ENCODE measurements around the gene RASA3.

Gene RASA3

DNA sequence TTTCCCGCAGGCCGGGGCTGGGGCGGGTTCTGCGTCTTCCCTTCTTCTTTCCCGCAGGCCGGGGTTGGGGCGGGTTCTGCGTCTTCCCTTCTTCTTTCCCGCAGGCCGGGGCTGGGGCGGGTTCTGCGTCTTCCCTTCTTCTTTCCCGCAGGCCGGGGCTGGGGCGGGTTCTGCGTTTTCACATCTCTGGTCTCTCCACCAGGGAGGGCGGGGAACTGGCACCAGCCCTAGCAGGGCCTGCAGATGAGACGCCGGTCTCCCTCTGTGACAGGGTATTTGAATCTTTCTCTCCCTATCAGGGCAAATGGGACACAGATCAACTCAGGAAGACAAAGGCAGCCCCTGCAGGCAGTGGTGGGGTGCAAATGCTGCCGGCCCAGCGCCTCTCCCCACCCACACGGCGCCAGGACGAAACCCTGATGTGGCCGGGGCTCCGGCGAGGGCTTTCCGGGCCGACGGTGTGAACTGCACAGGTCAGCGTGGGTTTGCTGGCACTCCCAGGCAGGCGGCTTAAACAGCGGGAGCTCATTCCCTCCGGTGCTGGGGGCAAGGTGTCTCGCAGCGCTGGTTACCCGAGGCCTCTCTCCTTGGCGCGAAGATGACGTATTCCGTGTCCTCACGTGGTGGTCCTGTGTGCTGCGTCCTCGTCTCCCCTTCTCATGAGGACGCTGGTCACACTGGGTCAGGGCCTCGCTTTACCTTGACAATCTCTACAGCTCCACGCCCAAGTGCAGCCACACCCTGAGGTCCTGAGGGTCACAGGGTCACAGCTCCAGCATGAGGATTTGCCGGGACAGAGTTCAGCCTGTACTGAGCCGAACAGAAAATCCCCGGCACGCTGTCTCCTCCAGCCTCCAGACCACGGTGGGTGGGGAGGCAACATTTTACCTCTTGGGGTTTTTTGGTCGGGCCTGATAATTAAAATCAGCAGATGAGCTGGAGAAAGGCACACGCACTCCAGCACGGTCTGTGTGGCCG lies 157.8 kb downstream of the RASA3 start:
- Histone ChIP-seq H3K4me3 (ENCODE audit: insufficient read depth, low read depth, low read length) (no peak overlapping the region), H3K27ac (ENCODE audit: insufficient read depth, low read depth, low read length, poor library complexity, severe bottlenecking) (no peak overlapping the region), H3K27me3 (ENCODE audit: control insufficient read depth, insufficient read depth, low read length, poor library complexity, severe bottlenecking) (no peaks in the 10 kb centered on the region), H3K9me3 (ENCODE audit: control insufficient read depth, low read length) (no peaks in the 10 kb centered on the region), H3K36me3 (ENCODE audit: control insufficient read depth, insufficient read depth, low read length) (peaks cover 4% of the 10 kb centered on the region), H3K4me1 (ENCODE audit: control insufficient read depth, insufficient read depth, low read length) (peaks cover 3% of the 10 kb centered on the region)
- 93 to 94% methylated on average over 48 to 49 of the region's 56 CpGs for WGBS, 2 experiments

- no peak within 1 kb of the TSS for H3K27ac ChIP-seq (ENCODE audit: insufficient read depth, low read depth, low read length, poor library complexity, severe bottlenecking)
- H3K4me1 ChIP-seq (ENCODE audit: control insufficient read depth, insufficient read depth, low read length) = peaks cover 3% of the 10 kb centered on the region
- H3K4me3 ChIP-seq (ENCODE audit: insufficient read depth, low read depth, low read length) = no peak within 1 kb of the TSS
- no peaks in the 10 kb centered on the region for H3K27me3 ChIP-seq (ENCODE audit: control insufficient read depth, insufficient read depth, low read length, poor library complexity, severe bottlenecking)
- H3K9me3 ChIP-seq (ENCODE audit: control insufficient read depth, low read length) = no peaks in the 10 kb centered on the region
- H3K36me3 ChIP-seq (ENCODE audit: control insufficient read depth, insufficient read depth, low read length) = peaks cover 4% of the 10 kb centered on the region
- 94% methylated on average over 44 of the region's 44 CpGs for WGBS, 2 experiments
Measured at GRCh38 chr13:113973218-113974164, 158.9 kb downstream of the RASA3 start, which contains the start of gene C13orf46. Gene C13orf46 (minus strand): TSS chr13:113974076. CDS start chr13:113973997, 79 bp downstream.

- 94% methylated on average over 36 of the region's 36 CpGs for WGBS, 2 experiments
- peaks cover 4% of the 10 kb centered on the region for H3K36me3 ChIP-seq (ENCODE audit: control insufficient read depth, insufficient read depth, low read length)
Measured at GRCh38 chr13:113972451-113973217, 159.8 kb downstream of the RASA3 start.

DNA sequence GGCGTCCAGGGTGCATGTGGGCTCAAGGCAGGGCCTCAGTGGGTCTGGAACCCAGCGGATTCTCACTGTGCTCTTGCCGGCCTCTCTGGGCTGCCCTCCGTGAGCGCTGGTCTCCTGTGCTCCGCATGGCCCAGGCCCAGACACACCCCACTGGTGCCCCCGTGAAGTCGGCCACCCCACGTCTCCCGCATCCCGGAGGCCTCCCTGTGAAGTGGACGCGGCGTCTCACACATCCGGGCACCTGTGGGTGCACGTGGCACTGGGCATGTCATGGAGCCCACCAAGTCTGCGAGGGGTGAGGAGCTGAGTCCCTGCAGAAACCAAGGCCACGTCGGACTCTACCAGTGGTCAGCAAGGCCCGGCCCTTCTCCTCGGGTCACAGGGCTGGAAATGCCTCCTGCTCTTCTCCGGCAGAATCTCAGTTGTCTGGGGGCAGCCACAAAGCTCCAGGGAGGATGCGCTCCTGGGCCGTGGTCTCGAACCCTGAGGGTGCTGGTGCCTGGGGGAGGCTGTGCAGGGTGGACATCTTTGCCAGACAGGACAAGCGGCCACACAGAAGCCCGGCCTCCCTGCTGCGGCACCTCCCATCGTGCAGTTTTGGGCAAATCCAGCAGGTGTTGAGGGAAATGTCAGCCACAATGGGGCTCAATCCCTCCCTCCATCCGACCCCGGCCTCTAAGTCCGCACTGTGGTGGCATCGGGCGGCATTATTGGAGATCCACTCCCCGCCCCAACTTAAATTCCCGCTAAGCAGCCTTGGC lies 160.8 kb downstream of the RASA3 start:
- 91 to 93% methylated on average over 36 of the region's 36 CpGs for WGBS, 2 experiments
- H3K27ac ChIP-seq (ENCODE audit: insufficient read depth, low read depth, low read length, poor library complexity, severe bottlenecking) = no peak overlapping the region
- no peaks in the 10 kb centered on the region for H3K9me3 ChIP-seq (ENCODE audit: control insufficient read depth, low read length)
- no peak overlapping the region for H3K4me3 ChIP-seq (ENCODE audit: insufficient read depth, low read depth, low read length)
- peaks cover 2% of the 10 kb centered on the region for H3K4me1 ChIP-seq (ENCODE audit: control insufficient read depth, insufficient read depth, low read length)
- H3K27me3 ChIP-seq (ENCODE audit: control insufficient read depth, insufficient read depth, low read length, poor library complexity, severe bottlenecking) = no peaks in the 10 kb centered on the region
- H3K36me3 ChIP-seq (ENCODE audit: control insufficient read depth, insufficient read depth, low read length) = no peaks in the 10 kb centered on the region

More at GRCh38 chr13:113972451-113973217, 159.8 kb downstream of the RASA3 start:
- Histone ChIP-seq H3K4me3 (ENCODE audit: insufficient read depth, low read depth, low read length) (no peak overlapping the region), H3K4me1 (ENCODE audit: control insufficient read depth, insufficient read depth, low read length) (peaks cover 3% of the 10 kb centered on the region), H3K27ac (ENCODE audit: insufficient read depth, low read depth, low read length, poor library complexity, severe bottlenecking) (no peak overlapping the region), H3K27me3 (ENCODE audit: control insufficient read depth, insufficient read depth, low read length, poor library complexity, severe bottlenecking) (no peaks in the 10 kb centered on the region), H3K9me3 (ENCODE audit: control insufficient read depth, low read length) (no peaks in the 10 kb centered on the region)

GRCh38 chr13:113970810-113971470 lies 161.5 kb downstream of the RASA3 start:
- WGBS, 2 experiments = 93 to 95% methylated on average over 19 of the region's 19 CpGs

DNA sequence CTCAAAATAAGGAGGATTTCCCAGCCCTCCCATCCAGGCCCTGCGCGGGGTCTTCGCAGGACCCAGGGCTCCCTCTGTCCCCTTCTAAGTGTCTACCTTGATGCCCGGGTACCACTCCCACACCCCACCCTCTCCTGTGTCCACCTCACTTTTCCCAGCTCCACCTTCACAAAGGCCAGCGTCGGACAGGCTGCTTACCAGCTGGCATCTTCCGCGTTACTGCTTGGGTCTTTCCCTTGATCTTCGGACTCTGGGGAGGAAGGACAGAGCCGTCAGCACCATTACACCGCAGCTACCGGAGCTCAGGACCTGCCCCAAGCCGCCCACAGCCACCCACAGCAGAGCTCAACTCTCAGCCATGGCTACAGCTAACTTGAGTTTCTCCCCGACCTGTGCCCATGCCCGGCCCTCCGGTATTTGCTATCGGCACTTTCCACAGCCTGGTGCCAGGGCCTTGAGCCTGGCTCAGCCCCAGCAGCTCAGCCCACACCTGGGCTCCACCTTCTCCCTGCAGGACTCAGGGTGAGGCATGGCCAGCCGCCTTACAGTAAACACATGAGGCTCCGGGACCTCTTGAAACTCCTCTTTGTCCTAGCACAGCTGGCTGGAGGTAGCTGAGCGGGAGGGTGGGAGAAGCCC lies 162.3 kb downstream of the RASA3 start:
- H3K27me3 ChIP-seq (ENCODE audit: control insufficient read depth, insufficient read depth, low read length, poor library complexity, severe bottlenecking) = no peaks in the 10 kb centered on the region
- WGBS, 2 experiments = 94 to 95% methylated on average over 20 of the region's 20 CpGs
- no peaks in the 10 kb centered on the region for H3K4me1 ChIP-seq (ENCODE audit: control insufficient read depth, insufficient read depth, low read length)
- no peak overlapping the region for H3K27ac ChIP-seq (ENCODE audit: insufficient read depth, low read depth, low read length, poor library complexity, severe bottlenecking)
- no peaks in the 10 kb centered on the region for H3K9me3 ChIP-seq (ENCODE audit: control insufficient read depth, low read length)
- no peaks in the 10 kb centered on the region for H3K36me3 ChIP-seq (ENCODE audit: control insufficient read depth, insufficient read depth, low read length)
- no peak overlapping the region for H3K4me3 ChIP-seq (ENCODE audit: insufficient read depth, low read depth, low read length)

More at GRCh38 chr13:113970810-113971470, 161.5 kb downstream of the RASA3 start:
- Histone ChIP-seq H3K27me3 (ENCODE audit: control insufficient read depth, insufficient read depth, low read length, poor library complexity, severe bottlenecking) (no peaks in the 10 kb centered on the region), H3K36me3 (ENCODE audit: control insufficient read depth, insufficient read depth, low read length) (no peaks in the 10 kb centered on the region), H3K4me3 (ENCODE audit: insufficient read depth, low read depth, low read length) (no peak overlapping the region), H3K4me1 (ENCODE audit: control insufficient read depth, insufficient read depth, low read length) (no peaks in the 10 kb centered on the region), H3K27ac (ENCODE audit: insufficient read depth, low read depth, low read length, poor library complexity, severe bottlenecking) (no peak overlapping the region), H3K9me3 (ENCODE audit: control insufficient read depth, low read length) (no peaks in the 10 kb centered on the region)

- Histone ChIP-seq H3K27ac (ENCODE audit: insufficient read depth, low read depth, low read length, poor library complexity, severe bottlenecking) (no peak overlapping the region), H3K4me3 (ENCODE audit: insufficient read depth, low read depth, low read length) (no peak overlapping the region), H3K36me3 (ENCODE audit: control insufficient read depth, insufficient read depth, low read length) (no peaks in the 10 kb centered on the region), H3K4me1 (ENCODE audit: control insufficient read depth, insufficient read depth, low read length) (no peaks in the 10 kb centered on the region), H3K9me3 (ENCODE audit: control insufficient read depth, low read length) (no peaks in the 10 kb centered on the region), H3K27me3 (ENCODE audit: control insufficient read depth, insufficient read depth, low read length, poor library complexity, severe bottlenecking) (no peaks in the 10 kb centered on the region)
- 96% methylated on average over 25 of the region's 25 CpGs for WGBS, 2 experiments
Measured at GRCh38 chr13:113969311-113969972, 163.0 kb downstream of the RASA3 start.

- Histone ChIP-seq H3K9me3 (ENCODE audit: control insufficient read depth, low read length) (no peaks in the 10 kb centered on the region), H3K4me1 (ENCODE audit: control insufficient read depth, insufficient read depth, low read length) (no peaks in the 10 kb centered on the region), H3K4me3 (ENCODE audit: insufficient read depth, low read depth, low read length) (no peak overlapping the region), H3K27me3 (ENCODE audit: control insufficient read depth, insufficient read depth, low read length, poor library complexity, severe bottlenecking) (no peaks in the 10 kb centered on the region), H3K36me3 (ENCODE audit: control insufficient read depth, insufficient read depth, low read length) (no peaks in the 10 kb centered on the region), H3K27ac (ENCODE audit: insufficient read depth, low read depth, low read length, poor library complexity, severe bottlenecking) (no peak overlapping the region)
- WGBS, 2 experiments = 96% methylated on average over 17 of the region's 17 CpGs
Measured at GRCh38 chr13:113968463-113969310, 163.7 kb downstream of the RASA3 start.
